IPS DF 6.9 (cell line): ENCODE data around the gene INTS15.

Source experiments
- DNase-seq: peaks from one replicate; pipeline ENCODE4 v3.0.0-alpha.2; 2013; ENCODE audit warnings: low read depth, low spot score
- H3K27ac ChIP-seq: one replicate; pipeline ENCODE4 v1.5.1; 2013; ENCODE audit warnings: low read length, control low read depth
- H3K27me3 ChIP-seq: 2 replicates; pipeline ENCODE4 v1.6.1; 2013; ENCODE audit warnings: mild to moderate bottlenecking, low read length; ENCODE audit not compliant: control insufficient read depth, insufficient read depth
- H3K36me3 ChIP-seq: 2 replicates; pipeline ENCODE4 v1.6.1; 2013; ENCODE audit warnings: low read length; ENCODE audit not compliant: control insufficient read depth, insufficient read depth
- H3K4me1 ChIP-seq: 2 replicates; pipeline ENCODE4 v1.6.1; 2013; ENCODE audit warnings: low read length; ENCODE audit not compliant: control insufficient read depth, insufficient read depth
- H3K4me3 ChIP-seq: 2 replicates; pipeline ENCODE4 v1.5.1; 2013; ENCODE audit warnings: mild to moderate bottlenecking, low read length
- H3K9me3 ChIP-seq: 2 replicates; pipeline ENCODE4 v1.6.1; 2013; ENCODE audit warnings: low read length, inconsistent platforms; ENCODE audit not compliant: control insufficient read depth, insufficient read depth
- WGBS: extraction: QIAGEN DNeasy Blood & Tissue Kit; methylation state at CpG from one replicate; pipeline ENCODE4 v1.1.7; 2013; ENCODE audit warnings: mixed read lengths, missing lambda C conversion rate; ENCODE audit not compliant: insufficient read length, insufficient coverage; 5-methylcytosine and 5-hydroxymethylcytosine counted together

Gene INTS15

GRCh38 chr7:6589829-6590644 lies at the start of gene INTS15:
Gene INTS15, plus strand, starts transcription at chr7:6590021. Its CDS starts 263 bp downstream, at chr7:6590284.
- WGBS, result no CpG with 5 or more reads among the region's 107 CpGs
- DNase-seq, result no peak
- H3K27me3 ChIP-seq, result no peaks in the 10 kb centered on the region
- H3K36me3 ChIP-seq, result no peaks in the 10 kb centered on the region; the same call in none of the 2 replicates
- no peaks in the 10 kb centered on the region for H3K9me3 ChIP-seq
- H3K4me3 ChIP-seq, result peak within 1 kb of the TSS; percentile 60
- peaks cover 3% of the 10 kb centered on the region; the same call in 1 of the 2 replicates for H3K4me1 ChIP-seq
- H3K27ac ChIP-seq, result no peak within 1 kb of the TSS

- DNase-seq, result no peak
- Histone ChIP-seq H3K4me3 (no peak overlapping the region), H3K4me1 (no peaks in the 10 kb centered on the region), H3K27ac (no peak overlapping the region), H3K36me3 (no peaks in the 10 kb centered on the region), H3K9me3 (no peaks in the 10 kb centered on the region), H3K27me3 (no peaks in the 10 kb centered on the region)
- WGBS, result no CpG with 5 or more reads among the region's 1 CpG
These were observed 47.5 kb upstream of the INTS15 start for GRCh38 chr7:6542368-6542767.

GRCh38 chr7:6545398-6546126 lies 44.3 kb upstream of the INTS15 start:
- Histone ChIP-seq H3K27me3 (no peaks in the 10 kb centered on the region), H3K4me1 (no peaks in the 10 kb centered on the region), H3K9me3 (no peaks in the 10 kb centered on the region), H3K4me3 (no peak overlapping the region), H3K36me3 (no peaks in the 10 kb centered on the region), H3K27ac (no peak overlapping the region)
- no peak for DNase-seq
- no CpG with 5 or more reads among the region's 22 CpGs for WGBS

- H3K36me3 ChIP-seq, result no peaks in the 10 kb centered on the region
- H3K27ac ChIP-seq, result no peak overlapping the region
- no peak overlapping the region for H3K4me3 ChIP-seq
- no peak for DNase-seq
- WGBS, result no CpG with 5 or more reads among the region's 12 CpGs
- no peaks in the 10 kb centered on the region for H3K9me3 ChIP-seq
- H3K4me1 ChIP-seq, result no peaks in the 10 kb centered on the region
- no peaks in the 10 kb centered on the region for H3K27me3 ChIP-seq
These were observed 43.1 kb upstream of the INTS15 start for GRCh38 chr7:6546498-6547251.

- Histone ChIP-seq H3K36me3 (no peaks in the 10 kb centered on the region), H3K4me3 (no peak overlapping the region), H3K27ac (no peak overlapping the region), H3K9me3 (no peaks in the 10 kb centered on the region), H3K27me3 (no peaks in the 10 kb centered on the region), H3K4me1 (no peaks in the 10 kb centered on the region)
- no CpG with 5 or more reads among the region's 1 CpG for WGBS
- DNase-seq, result no peak
These were observed 42.4 kb upstream of the INTS15 start for GRCh38 chr7:6547400-6547799.

- Histone ChIP-seq H3K9me3 (no peaks in the 10 kb centered on the region), H3K27me3 (no peaks in the 10 kb centered on the region), H3K27ac (no peak within 1 kb of the TSS), H3K4me3 (no peak within 1 kb of the TSS; the same call in 1 of the 2 replicates), H3K4me1 (no peaks in the 10 kb centered on the region), H3K36me3 (no peaks in the 10 kb centered on the region)
- DNase-seq, result no peak
- WGBS, result no CpG with 5 or more reads among the region's 46 CpGs
These were observed 38.8 kb upstream of the INTS15 start, which contains the start of gene GRID2IP for GRCh38 chr7:6551016-6551511. Gene GRID2IP, minus strand, starts transcription at chr7:6551461. Its CDS starts 25 bp downstream, at chr7:6551436.

GRCh38 chr7:6553448-6554044 lies 36.3 kb upstream of the INTS15 start:
- DNase-seq, result no peak
- no peaks in the 10 kb centered on the region for H3K9me3 ChIP-seq
- H3K27me3 ChIP-seq, result no peaks in the 10 kb centered on the region
- no peak overlapping the region for H3K27ac ChIP-seq
- H3K4me3 ChIP-seq, result no peak overlapping the region
- no peaks in the 10 kb centered on the region for H3K36me3 ChIP-seq
- WGBS, result no CpG with 5 or more reads among the region's 7 CpGs
- 0 out of 2 replicates have a peak, but pooled peaks cover 1% of the 10 kb centered on the region for H3K4me1 ChIP-seq

GRCh38 chr7:6554848-6555247 lies 35.0 kb upstream of the INTS15 start:
- WGBS, result no CpG with 5 or more reads among the region's 7 CpGs
- H3K4me1 ChIP-seq, result peaks cover 4% of the 10 kb centered on the region; the same call in 1 of the 2 replicates
- H3K4me3 ChIP-seq, result no peak overlapping the region
- H3K36me3 ChIP-seq, result no peaks in the 10 kb centered on the region
- H3K27ac ChIP-seq, result no peak overlapping the region
- H3K27me3 ChIP-seq, result no peaks in the 10 kb centered on the region
- H3K9me3 ChIP-seq, result no peaks in the 10 kb centered on the region
- DNase-seq, result no peak

GRCh38 chr7:6556196-6556595 lies 33.6 kb upstream of the INTS15 start:
- Histone ChIP-seq H3K9me3 (no peaks in the 10 kb centered on the region), H3K4me1 (peaks cover 4% of the 10 kb centered on the region; the same call in 1 of the 2 replicates), H3K27ac (no peak overlapping the region), H3K4me3 (no peak overlapping the region), H3K36me3 (no peaks in the 10 kb centered on the region), H3K27me3 (no peaks in the 10 kb centered on the region)
- no CpG with 5 or more reads among the region's 6 CpGs for WGBS
- DNase-seq, result no peak
